Panc1 (cell line): Measurements from ENCODE around the gene ILDR2. TPM values are rescaled to one million over a fixed set of nuclear protein-coding genes. Genes with fewer than 3 reads are reported as not detected.

Experiments
- ATAC-seq: fragments of 200-7000 bp; cut with Tn5 transposase; 2 replicates; pipeline ENCODE4 v1.9.1; 2020; ENCODE audit warnings: mild to moderate bottlenecking, moderate library complexity
- BruUV-seq: library from RNA; stranded (reverse); fragments of 400-500 nt; replicated peaks from 2 replicates; lab custom pipeline; 2021; lab: Mats Ljungman, UMichigan
- CTCF ChIA-PET: fragments of 300-600 bp; sonication (Branson Sonifier 250); formaldehyde crosslinking; loops from one replicate; lab custom pipeline; 2022; ENCODE audit warnings: antibody characterized with exemption; lab: Charles Lee
- POLR2A ChIA-PET: fragments of 300-600 bp; sonication (Branson Sonifier 250); formaldehyde crosslinking; loops from one replicate; lab custom pipeline; 2022; ENCODE audit warnings: antibody characterized with exemption; lab: Charles Lee
- DNase-seq: peaks from one replicate; pipeline ENCODE4 v3.0.0-alpha.2; 2010; ENCODE audit warnings: low read depth, low spot score
- H3K27ac ChIP-seq: 2 replicates; pipeline ENCODE4 v1.5.1; 2011; ENCODE audit warnings: mild to moderate bottlenecking, low read length, inconsistent platforms
- H3K27me3 ChIP-seq: fragments of 200-500 bp; sonication (Bioruptor generic); 2 replicates; pipeline ENCODE4 v1.6.0; 2014; ENCODE audit warnings: low read length, inconsistent platforms; ENCODE audit not compliant: control insufficient read depth, insufficient read depth
- H3K36me3 ChIP-seq: fragments of 200-500 bp; sonication (Bioruptor generic); 2 replicates; pipeline ENCODE4 v1.5.1; 2014; ENCODE audit warnings: inconsistent platforms, mild to moderate bottlenecking, low read length, moderate library complexity; ENCODE audit not compliant: control insufficient read depth, insufficient read depth
- H3K4me1 ChIP-seq: 2 replicates; pipeline ENCODE4 v1.5.1; 2011; ENCODE audit warnings: inconsistent platforms, mild to moderate bottlenecking, low read length, moderate library complexity; ENCODE audit not compliant: control insufficient read depth, insufficient read depth
- H3K4me3 ChIP-seq, 2 experiments: 2 replicates each; pipeline ENCODE4 v1.5.1; 2011 to 2012; ENCODE audit warnings: low read depth in 2 of 2, low read length in 2 of 2, mild to moderate bottlenecking in 2 of 2, inconsistent platforms in 1 of 2, moderate library complexity in 1 of 2
- H3K9me3 ChIP-seq: fragments of 200-500 bp; sonication (Bioruptor generic); 2 replicates; pipeline ENCODE4 v1.5.1; 2014; ENCODE audit warnings: low read depth, mild to moderate bottlenecking, inconsistent platforms, low read length, moderate library complexity; ENCODE audit not compliant: control insufficient read depth, insufficient read depth
- CTCF ChIP-seq: fragments of 450-650 bp; IDR thresholded peaks from 2 replicates; pipeline ENCODE4 v1.5.1; 2017; ENCODE audit warnings: mild to moderate bottlenecking
- POLR2AphosphoS5 ChIP-seq: IDR thresholded peaks from 2 replicates; pipeline ENCODE4 v1.6.1; 2012; ENCODE audit warnings: mild to moderate bottlenecking, low read depth, low read length, moderate library complexity
- REST ChIP-seq, 2 experiments: IDR thresholded peaks; 2 replicates each; pipeline ENCODE4 v1.6.1; 2011 to 2012; ENCODE audit warnings: low read depth in 2 of 2, control low read depth in 1 of 2, low read length in 1 of 2, mild to moderate bottlenecking in 1 of 2, moderate library complexity in 1 of 2; ENCODE audit not compliant: insufficient read depth in 1 of 2
- SIN3A ChIP-seq: IDR thresholded peaks from 2 replicates; pipeline ENCODE4 v1.6.1; 2012; ENCODE audit warnings: low read depth, mild to moderate bottlenecking, low read length, moderate library complexity, borderline replicate concordance; ENCODE audit not compliant: insufficient read depth
- TCF7L2 ChIP-seq: IDR thresholded peaks from 2 replicates; pipeline ENCODE4 v1.6.1; 2011; ENCODE audit warnings: mild to moderate bottlenecking, low read depth, low read length, inconsistent platforms
- in situ Hi-C: cut with HindIII; loops from 2 replicates; pipeline ENCODE4 v1.10.0; 2016; ENCODE audit warnings: low sequenced_read_pairs, low pct_unique_long_range_greater_than_20kb
- intact Hi-C: fragments of 100-400 bp; cut with micrococcal nuclease; formaldehyde crosslinking; loops from one replicate; pipeline ENCODE4 v1.10.0; 2022; ENCODE audit not compliant: unreplicated experiment
- total RNA-seq: library from RNA; stranded (reverse); gene quantifications from one replicate; pipeline ENCODE4 v1.2.1, GENCODE V29; 2021; ENCODE audit not compliant: unreplicated experiment

The ILDR2 gene
- total RNA-seq, 1 experiment from 2014 or later: 0.08 TPM

GRCh38 chr1:167016100-167016750 is 40.9 kb upstream of the ILDR2 start:
- Histone ChIP-seq H3K27me3 (peaks cover 20% of the 10 kb centered on the region), H3K36me3 (no peaks in the 10 kb centered on the region; the same call in 1 of the 2 replicates), H3K9me3 (no peaks in the 10 kb centered on the region), H3K27ac (no peak overlapping the region), H3K4me1 (no peaks in the 10 kb centered on the region), H3K4me3 (no peak overlapping the region)
- intact Hi-C loops (no loop called here), in situ Hi-C loops (no loop called here)
- no TSS peak for BruUV-seq
- ChIA-PET POLR2A (no interaction called here), CTCF (interaction anchor here (0.5 kb wide), 1 partner anchor 133 kb away, joined by 4 read pairs; no protein-coding TSS in a partner anchor)
- ATAC-seq (no peak), DNase-seq (no peak)
- TF ChIP-seq SIN3A (no peak), POLR2AphosphoS5 (no peak), REST (IDR thresholded peaks at IDR 0.05; ENCODE audit: insufficient read depth in 1 of 2, low read depth in 2 of 2, low read length in 1 of 2) (no peak), CTCF (no peak), TCF7L2 (no peak)

- BruUV-seq: no TSS peak
- CTCF ChIA-PET: no interaction called here
- in situ Hi-C loops (no loop called here), intact Hi-C loops (no loop called here)
- Histone ChIP-seq H3K27ac (no peak overlapping the region), H3K4me3 (no peak overlapping the region), H3K4me1 (no peaks in the 10 kb centered on the region), H3K36me3 (no peaks in the 10 kb centered on the region), H3K9me3 (no peaks in the 10 kb centered on the region), H3K27me3 (peaks cover 20% of the 10 kb centered on the region)
- ATAC-seq (no peak), DNase-seq (no peak)
- POLR2A ChIA-PET: no interaction called here
- TF ChIP-seq REST (IDR thresholded peaks at IDR 0.05; ENCODE audit: insufficient read depth in 1 of 2, low read depth in 2 of 2, low read length in 1 of 2) (no peak), SIN3A (no peak), CTCF (no peak), TCF7L2 (no peak), POLR2AphosphoS5 (no peak)
These were observed 38.0 kb upstream of the ILDR2 start for GRCh38 chr1:167013108-167013929.
